Non-pigmented ciliary epithelial cell (primary cell): ENCODE measurements around the gene KRTAP24-1.
A peak's percentile ranks its signal among the peaks of the same experiment; 100 is the strongest.

ENCODE experiments used
- DNase-seq: peaks from one replicate; pipeline ENCODE4 v3.0.0-alpha.2; 2010; ENCODE audit warnings: low read depth

The KRTAP24-1 gene, protein sequence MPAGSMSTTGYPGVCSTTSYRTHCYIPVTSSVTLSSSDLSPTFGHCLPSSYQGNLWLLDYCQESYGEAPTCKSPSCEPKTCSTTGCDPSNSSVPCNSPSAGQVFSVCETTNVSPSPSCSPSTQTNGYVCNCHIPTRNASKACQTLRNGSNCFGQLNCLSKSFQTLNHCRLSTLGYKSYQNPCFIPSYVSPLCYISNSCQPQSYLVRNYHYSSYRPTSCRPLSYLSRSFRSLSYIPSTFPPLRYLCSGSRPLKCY

DNA sequence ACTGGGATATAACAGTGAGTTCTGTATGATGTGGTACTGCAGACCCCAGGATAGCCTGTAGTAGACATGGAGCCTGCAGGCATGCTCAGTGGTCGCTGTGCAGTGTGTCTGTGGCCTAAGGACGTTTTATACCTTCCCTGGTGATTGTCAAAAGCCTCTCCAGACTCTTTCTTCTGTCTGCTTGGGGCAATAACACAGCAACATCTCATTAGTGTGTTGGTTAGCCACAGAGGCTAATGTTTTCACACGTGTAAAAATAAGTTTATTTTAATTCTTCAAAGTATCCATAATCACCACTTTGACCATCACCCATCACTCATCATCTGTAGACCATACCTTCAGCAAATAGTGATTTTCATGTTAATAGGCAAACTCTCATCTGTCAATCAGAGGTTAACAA is at the start of gene KRTAP24-1:
Gene KRTAP24-1, minus strand, starts transcription at position 101 of the 400 bp plus-strand sequence. Its CDS starts 18 bp downstream, at position 83.
- no peak for DNase-seq

DNA sequence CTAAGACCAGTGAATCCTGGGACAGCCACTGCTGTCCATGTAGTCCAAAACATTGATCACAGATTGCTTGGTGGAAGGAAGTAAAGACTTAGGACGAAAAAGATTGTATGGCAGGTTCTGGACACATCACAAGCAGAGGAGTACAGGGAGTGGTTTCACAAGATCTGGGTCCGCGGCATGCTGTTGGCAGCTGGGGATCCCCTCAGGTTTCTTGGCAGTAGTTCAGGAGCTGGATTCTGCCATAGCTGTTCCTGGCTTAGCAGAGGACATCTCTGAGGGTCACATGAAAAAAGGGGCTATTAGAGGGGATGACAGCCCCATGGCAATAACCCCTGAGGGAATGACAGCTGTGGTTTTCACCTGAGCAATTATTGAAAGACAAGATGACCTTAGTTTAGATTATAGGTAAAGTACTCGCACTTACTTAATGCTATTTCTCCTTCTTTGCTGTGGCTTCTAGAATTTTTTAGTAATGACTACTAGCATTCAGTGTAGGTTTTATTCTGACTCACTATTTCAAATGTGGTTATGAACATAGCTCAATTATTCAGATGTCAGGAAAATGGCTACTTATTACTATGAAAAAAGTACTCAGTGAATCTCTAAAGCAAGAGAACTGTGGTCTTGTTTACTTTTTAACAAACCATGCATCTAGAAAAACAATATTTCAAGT is 46.6 kb upstream of the KRTAP24-1 start:
- no peak for DNase-seq

DNA sequence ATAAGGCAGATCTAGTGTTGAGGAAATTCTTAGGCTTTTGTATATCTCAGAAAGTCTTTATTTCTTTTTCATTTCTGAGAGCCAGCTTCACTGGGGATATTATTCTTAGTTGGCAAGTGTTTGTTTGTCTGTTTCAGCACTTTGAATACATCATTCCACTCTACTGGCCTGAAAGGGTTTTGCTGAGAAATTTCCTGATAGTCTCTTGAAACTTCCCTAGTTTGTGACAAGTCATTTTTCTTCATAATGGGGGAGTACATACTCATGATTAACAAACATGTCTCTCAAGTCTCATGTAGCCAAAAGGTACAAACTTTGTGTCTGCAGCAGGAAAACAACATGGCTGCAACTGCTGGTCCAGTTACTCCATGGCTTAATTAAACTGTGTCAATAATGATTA is 43.6 kb upstream of the KRTAP24-1 start:
- DNase-seq = no peak

DNA sequence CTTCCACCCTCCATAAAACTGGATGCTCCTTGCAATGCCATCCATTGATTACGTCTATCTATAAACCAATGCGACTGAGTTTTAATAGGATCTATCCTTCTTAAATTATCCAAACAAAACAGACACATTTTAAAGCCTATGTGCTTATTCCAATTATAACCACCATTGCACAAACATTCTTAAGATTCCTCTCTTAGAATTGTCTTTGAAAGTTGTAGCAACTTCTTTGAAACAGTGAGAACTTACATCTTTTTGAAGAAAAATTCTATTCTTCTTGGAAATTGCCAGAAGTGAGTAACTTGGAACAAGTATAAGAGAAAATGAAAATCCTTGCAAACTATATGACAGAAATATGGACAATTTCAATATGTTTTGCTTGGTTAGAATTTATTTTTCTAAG is 37.5 kb upstream of the KRTAP24-1 start, which contains the start of gene KRTAP26-1:
Gene KRTAP26-1, minus strand, starts transcription at position 101 of the 400 bp plus-strand sequence. CDS start 280 bp downstream, outside the sequence.
- no peak for DNase-seq

DNA sequence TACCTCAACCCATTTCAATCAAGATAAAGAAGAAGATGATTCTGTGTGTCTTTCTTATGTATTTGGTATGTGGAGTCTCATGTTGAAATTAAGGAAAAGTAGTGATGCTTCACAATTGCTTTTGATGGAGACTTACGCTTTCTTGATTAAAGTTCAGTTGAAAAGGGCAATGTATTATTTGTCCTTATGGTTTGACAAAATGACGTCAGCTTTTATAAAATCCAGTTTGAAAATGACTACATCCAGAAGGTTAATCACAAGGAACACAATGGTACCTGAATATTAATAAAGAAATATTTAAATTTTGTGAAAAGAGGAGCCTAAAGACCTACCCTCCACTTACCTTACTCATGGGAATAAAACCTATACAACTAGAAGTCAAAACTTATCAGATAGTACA is 33.0 kb upstream of the KRTAP24-1 start:
- no peak for DNase-seq

DNA sequence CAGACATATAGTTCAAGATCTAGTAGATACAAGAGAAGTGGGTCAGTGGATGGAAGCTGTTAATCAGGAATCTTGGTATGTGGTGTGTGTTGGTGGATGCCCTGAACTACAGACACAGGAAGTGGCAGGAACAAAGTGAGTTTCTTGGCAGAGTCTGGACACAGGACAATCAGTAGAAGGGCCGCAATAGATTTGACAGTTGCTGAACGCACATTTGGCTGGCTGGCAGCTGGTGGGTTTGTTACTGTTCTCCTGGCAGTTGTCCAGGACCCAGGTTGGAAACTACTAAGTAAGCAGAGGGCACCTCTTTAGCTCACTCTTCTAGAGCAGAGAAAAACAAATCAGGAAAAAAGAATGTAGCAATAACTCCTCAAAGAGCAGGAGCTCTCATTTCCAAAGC is 24.1 kb upstream of the KRTAP24-1 start:
- no peak for DNase-seq

DNA sequence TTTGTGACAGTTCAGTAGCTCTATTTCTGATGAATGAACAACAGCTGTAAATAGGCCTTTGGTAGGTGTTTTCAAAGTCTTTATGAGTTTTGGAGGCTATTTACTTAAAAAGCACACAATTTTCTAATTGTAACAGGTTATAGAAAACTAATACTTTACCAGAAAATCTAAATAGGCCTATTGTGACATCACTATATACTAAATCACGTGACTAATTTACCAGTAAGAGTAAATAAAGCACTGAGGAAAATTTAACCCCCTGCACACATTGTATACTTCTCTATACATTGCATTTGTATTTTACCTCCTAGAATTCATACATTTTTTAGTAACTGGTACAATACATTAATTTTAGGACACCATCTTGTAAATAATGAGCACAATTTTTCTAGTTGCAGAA is 22.4 kb upstream of the KRTAP24-1 start:
- DNase-seq = no peak

DNA sequence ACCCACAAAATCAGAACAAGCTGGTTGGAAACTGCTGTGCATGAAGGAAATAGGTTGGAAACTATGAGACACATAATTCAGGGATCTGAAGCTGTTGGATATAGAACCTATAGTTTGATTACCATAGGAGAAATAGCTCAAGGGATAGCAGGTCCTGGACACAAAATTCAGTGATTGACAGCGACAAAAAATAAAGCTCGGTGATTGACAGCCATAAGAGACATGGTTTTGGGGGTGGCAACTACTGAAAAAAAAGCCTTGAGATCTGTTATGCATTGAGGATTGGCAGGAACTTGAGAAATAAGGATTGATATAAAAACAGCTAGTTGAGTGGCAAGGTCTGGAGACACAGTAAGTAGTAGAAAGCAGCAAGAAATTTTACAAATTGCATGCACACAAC is 6.5 kb upstream of the KRTAP24-1 start, which contains the start of gene KRTAP25-1:
Gene KRTAP25-1, minus strand, starts transcription at position 300 of the 400 bp plus-strand sequence. Its CDS starts 24 bp downstream, at position 276.
- no peak for DNase-seq

DNA sequence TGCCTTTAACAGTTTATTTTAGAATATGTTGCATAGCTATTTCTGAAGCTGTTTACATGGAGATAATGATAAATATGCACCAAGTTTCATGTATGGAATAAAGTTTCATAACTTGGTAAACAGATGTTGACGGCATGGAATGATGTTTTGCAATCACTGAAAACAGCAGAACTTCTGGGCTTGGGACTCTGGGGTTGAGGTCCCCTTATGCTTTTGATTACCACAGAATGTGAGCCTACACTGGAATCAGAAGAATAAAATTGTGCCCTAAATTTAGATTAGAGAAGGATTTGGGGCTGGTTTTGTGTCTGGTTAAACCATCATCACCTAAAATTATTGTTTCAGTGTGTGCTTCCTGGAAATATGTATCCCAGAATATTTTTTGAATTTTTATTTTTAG is 11.1 kb downstream of the KRTAP24-1 start:
- DNase-seq = no peak

DNA sequence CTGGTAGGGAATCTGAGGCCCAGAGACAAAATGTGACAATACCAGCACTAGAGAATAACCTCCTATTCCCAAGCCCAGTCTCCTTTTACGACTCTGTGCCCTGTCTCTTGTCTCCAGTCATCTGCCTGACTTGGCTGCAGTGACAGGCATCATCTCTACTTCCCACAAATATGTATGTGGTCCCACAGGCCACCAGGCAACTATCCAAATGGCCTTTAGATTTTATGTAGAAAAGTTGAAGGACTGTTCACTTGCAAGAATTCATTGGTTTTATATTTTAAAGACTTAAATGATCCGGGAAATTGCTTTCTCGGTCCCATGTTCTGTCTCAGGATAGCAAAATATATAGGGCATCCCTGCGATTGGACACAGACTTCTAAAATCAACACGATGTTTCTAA is 11.6 kb downstream of the KRTAP24-1 start:
- no peak for DNase-seq

DNA sequence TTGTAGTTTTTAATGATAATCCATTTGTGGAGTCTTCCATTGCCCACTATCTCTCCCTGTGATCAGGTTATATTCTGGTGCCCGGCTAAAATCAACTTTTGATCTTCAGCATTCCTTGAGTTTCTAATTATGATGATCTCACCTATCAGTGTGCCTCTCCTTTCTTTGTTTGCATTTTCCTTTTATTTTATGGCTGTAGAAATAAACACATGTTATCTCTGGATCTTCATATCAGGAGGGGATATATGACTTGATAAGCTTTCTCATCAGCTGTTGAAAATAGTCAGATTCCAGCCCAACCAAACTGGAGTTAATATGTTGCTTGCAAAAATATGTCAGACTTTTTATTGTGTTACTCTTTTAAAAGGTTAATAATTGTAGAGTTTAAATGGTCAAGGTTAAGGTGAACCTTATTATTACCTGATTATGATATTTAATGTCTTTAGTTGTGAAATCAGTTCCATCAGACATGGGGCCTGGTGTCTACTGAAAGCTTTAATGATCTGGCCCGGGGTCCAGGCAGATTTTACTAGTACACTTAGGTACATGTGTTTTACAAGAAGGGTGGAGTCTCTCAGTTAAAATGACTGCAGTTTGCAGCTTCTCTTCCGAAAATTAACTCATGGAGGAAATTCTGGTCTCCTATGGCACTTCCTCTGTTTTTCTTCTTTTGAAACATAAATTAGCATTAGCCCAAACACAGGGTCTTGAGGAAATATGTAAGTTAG is 12.8 kb downstream of the KRTAP24-1 start:
- DNase-seq = no peak

DNA sequence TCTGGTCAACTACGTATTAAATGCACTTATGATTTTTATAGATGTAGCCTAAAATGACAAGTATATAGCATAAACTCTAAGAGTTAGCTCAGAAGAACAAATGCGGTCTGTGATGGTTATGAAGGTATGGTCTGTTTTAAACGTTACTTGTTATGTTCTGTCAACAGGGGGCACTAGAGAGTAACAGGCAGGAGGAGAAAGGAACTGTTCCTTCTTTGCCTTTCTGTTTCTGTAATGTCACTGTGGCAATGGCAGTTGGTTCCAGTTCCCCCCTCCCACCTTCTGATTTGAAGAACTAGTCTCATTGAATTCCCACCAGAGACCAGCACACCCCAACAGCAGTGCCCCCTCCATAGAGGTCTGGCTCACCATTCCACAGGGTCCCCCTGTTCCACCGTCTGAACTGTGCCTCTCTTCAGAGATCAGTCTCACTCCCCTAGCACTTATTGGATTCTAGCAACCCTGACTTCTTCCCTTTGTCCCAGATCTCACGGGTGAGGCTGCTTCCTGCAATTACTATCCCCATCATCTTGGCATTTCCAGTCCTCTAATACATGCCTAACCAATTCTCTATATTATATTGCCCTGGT is 14.0 kb downstream of the KRTAP24-1 start:
- DNase-seq = no peak

DNA sequence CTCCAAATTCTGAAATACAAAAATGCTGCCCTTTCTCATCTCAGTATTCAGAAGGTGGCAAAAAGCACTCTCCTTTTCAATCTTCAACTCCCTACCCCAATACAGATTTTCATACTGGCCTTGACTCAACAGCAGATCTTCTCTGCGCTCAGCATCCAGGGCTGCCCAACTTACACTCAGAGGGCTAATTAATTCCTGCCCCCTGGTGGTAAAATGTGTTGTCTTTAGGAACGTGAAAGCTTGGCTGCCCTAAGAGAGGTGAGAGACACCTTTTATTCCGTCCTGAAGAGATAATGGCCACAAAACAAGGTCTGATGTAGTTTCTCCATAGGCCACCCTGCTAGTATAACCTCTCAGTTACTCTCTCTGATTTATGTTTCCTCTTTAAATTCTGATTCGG is 25.0 kb downstream of the KRTAP24-1 start:
- DNase-seq = peak; percentile 4

DNA sequence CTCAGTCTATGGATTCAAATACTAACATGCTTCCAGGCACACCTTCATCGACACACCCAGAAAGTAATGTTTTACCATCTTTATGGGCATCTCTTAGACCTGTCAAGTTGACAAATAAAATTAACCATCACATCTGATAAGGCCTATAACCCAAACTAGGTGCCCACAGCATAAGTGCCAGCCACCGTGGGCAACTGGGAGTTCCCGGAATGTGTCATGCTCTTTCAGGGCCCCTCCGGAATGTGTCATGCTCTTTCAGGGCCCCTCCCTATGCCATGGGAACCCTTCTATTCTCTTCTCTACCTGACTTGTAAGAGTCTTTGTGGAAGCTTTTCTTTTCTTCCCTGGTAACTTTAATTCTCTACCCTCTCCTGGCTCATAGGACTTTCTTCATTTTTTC is 26.6 kb downstream of the KRTAP24-1 start:
- no peak for DNase-seq

DNA sequence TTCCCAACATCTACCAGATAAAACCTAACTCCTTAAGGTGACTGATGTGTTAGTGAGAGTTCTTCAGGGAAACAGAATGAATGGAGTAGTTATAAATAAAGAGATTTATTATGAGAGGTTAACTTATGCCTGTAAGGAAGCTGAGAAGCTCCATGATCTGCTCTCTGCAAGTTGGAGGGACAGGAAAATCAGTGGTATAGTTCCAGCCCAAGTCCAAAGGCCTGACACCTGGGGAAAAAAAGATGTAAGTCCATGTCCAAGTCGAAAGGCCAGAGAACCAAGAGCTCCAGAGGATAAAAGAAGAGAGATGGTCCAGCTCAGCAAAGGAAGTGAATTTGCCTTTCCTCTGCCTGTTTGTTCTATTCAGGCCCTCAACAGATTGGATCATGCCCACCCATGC is 27.1 kb downstream of the KRTAP24-1 start:
- DNase-seq = no peak

DNA sequence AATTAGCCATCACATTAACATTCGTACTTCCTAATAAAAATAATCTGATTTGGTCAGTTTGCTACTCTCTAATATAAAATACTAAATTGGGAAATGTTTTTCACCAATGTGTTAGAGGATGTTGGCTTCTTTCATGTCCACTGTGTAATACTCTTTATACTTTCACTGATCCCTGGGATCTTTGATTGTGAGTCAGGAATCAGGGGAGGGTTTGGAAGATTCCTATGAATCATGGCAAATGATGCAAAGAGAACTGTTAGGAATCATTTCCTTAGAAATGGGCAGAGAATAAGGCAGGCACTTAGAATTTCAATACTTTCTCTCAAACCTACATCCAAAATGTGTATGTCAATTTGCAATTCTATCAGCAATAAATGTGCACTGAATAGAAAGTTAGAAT is 31.0 kb downstream of the KRTAP24-1 start:
- DNase-seq = no peak

DNA sequence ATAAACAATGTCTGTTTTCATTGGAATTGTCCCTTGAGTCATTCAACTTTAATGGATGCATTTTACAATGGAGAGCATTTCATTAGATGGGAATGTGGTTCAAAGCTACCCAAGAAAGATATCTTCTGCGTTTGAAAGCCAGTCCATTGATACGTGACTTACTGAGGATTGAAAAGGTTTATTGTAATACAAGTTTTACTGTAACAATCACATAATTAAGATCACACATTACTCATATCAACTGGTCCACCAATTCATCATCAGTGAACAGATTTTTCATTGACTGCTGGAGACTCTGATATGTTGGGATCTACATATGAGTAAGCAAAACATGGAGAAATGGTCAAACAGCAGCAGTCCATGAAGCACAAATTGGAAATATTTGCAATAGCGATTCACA is 32.8 kb downstream of the KRTAP24-1 start:
- no peak for DNase-seq

DNA sequence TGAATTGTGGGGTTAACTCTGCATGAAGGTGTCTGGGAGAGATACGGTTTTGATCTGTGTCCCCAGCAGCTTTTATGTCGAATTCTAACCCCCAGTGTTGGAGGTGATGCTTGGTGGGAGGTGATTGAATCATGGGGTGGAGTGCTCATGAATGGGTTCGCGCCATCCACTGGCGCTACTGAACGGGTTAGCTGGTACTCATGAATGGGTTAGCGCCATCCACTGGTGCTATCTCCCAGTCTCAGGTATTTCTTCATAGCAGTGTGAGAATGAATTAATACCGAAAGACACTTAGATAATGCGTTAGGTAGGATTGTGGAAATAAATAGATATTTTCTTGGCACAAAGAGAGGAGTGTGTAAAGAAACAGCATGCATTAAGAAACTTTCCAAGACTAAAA is 33.9 kb downstream of the KRTAP24-1 start:
- DNase-seq = no peak

DNA sequence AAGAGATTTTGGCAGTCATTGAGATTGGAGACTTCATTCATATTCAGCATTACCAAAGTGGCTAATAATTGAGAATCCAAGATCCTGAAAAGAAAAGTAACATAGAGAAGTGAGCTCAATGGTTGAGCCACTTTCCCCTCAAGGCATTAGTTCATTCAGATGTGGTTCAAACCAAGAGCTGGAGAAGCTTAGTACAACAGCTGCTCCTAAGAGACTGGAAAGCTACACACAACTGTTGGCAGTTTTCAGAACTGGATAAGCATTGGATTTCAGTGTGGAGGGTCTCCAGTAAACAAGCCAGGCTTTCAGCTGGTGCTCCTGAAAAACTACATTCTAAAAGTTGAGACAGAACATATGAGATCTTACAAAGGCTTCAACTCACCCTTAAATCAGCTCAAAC is 37.7 kb downstream of the KRTAP24-1 start:
- no peak for DNase-seq

DNA sequence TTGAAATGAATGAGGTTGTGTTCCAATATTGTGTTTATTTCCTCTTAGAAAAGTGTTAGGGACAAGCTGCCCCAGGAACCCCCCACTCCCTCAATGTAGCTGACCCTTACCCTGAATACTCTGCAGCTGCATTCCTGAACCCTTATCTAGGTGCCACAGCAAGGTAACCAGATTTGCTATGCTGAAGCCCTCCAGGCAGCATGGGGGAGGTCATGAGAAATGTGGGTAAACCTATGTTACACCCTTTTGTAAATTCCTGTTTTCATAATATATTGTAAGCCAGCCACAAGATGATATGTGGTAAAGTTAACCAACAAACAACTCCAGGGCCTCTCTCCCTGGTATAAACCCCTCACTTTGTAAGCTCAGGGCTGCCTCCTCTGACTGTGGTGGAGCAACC is 39.1 kb downstream of the KRTAP24-1 start:
- no peak for DNase-seq

DNA sequence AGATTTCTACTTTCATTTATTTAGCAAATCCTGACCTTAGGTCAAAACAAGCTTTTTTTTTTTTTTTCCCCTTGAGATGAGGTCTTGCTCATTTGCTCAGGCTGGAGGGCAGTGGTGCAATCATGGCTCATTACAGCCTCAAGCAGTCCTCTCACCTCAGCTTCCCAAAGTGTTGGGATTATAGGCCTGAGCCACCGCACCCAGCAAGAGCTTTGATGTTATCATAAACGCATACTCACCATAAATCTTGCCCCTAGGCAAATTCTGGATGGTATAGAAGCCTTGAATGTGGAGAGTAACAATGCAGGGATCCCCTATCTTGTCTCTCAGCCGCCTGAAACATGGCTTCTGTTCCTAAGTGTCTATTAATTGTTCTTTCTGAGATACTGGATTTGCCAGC is 42.1 kb downstream of the KRTAP24-1 start:
- no peak for DNase-seq

DNA sequence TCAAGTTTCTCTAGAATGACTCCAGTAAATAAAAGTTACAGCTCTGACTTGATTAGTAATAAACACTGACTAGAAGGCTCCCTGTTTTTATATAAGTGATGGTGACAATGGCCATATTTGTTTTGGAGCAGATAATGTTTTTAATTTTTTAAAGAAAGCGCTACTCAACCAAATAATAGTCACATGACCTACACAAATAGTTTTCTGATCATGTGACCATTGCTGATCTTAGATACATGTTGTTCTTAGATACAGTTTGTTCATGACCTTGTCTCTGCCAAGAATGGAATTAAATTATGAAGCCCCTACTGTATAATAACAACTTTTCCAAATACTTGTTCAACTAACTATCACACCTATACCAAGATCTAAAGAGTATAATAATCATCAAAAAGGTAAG is 44.6 kb downstream of the KRTAP24-1 start:
- no peak for DNase-seq

DNA sequence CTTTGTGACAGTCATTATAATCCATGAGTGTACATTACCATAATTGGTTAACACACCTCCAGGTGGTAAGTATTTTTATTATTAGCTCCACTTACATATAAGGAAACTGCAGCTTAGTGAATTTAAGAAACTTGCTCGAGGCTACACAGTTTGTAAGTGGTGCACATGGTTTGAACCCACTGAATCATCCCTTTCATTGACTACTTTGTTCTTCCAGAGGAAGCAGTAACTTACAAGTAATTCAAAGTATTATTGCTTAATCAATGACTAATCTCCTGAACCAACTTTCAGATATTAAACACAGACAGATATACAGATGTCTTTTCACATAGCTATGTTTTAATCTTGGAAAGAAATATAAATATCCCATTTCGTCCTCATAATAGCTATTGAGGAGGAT is 48.1 kb downstream of the KRTAP24-1 start:
- peak; percentile 42 for DNase-seq
